HG03039 (cell line): ENCODE measurements around the gene ACRBP.
A peak's percentile ranks its signal among the peaks of the same experiment; 100 is the strongest.

Experiments used
- ATAC-seq: cut with Tn5 transposase; IDR thresholded peaks from one replicate; pipeline ENCODE4 v1.9.1; 2021; ENCODE audit warnings: mild to moderate bottlenecking, moderate library complexity; ENCODE audit not compliant: unreplicated experiment

ACRBP gene

GRCh38 chr12:6647083-6647604 is at the start of gene ACRBP:
ACRBP (minus strand) TSS chr12:6647432; CDS start chr12:6647366, 66 bp downstream.
- ATAC-seq, result no peak

GRCh38 chr12:6695313-6696045 is 48.2 kb upstream of the ACRBP start:
- no peak for ATAC-seq

- no peak for ATAC-seq
These were observed 47.5 kb upstream of the ACRBP start for GRCh38 chr12:6694701-6695100.

GRCh38 chr12:6693832-6694355 is 46.7 kb upstream of the ACRBP start:
- ATAC-seq, result no peak

GRCh38 chr12:6692888-6693287 is 45.7 kb upstream of the ACRBP start:
- no peak for ATAC-seq

GRCh38 chr12:6691473-6691872 is 44.2 kb upstream of the ACRBP start:
- ATAC-seq, result no peak

GRCh38 chr12:6688999-6689882 is 42.0 kb upstream of the ACRBP start, which contains the start of gene ZNF384:
ZNF384 (minus strand) TSS chr12:6689375; CDS start chr12:6679520, 9,855 bp downstream.
- ATAC-seq, result peak; percentile 68

- no peak for ATAC-seq
These were observed 41.3 kb upstream of the ACRBP start for GRCh38 chr12:6688543-6688998.

GRCh38 chr12:6685814-6686213 is 38.6 kb upstream of the ACRBP start:
- ATAC-seq, result no peak

- no peak for ATAC-seq
These were observed 37.4 kb upstream of the ACRBP start for GRCh38 chr12:6684609-6685008.

- ATAC-seq, result no peak
These were observed 29.7 kb upstream of the ACRBP start for GRCh38 chr12:6676962-6677361.

- ATAC-seq, result no peak
These were observed 24.9 kb upstream of the ACRBP start for GRCh38 chr12:6672143-6672542.

- no peak for ATAC-seq
These were observed 20.5 kb upstream of the ACRBP start for GRCh38 chr12:6667559-6668210.

- no peak for ATAC-seq
These were observed 19.0 kb upstream of the ACRBP start for GRCh38 chr12:6666211-6666610.

GRCh38 chr12:6664902-6665301 is 17.7 kb upstream of the ACRBP start:
- no peak for ATAC-seq

- ATAC-seq, result peak; percentile 92
These were observed 15.9 kb upstream of the ACRBP start, which contains the start of gene ING4 for GRCh38 chr12:6662906-6663742. ING4 (minus strand) TSS chr12:6663119; CDS start chr12:6663101, 18 bp downstream.

- no peak for ATAC-seq
These were observed 15.3 kb upstream of the ACRBP start for GRCh38 chr12:6662602-6662905.

- no peak for ATAC-seq
These were observed 6.8 kb upstream of the ACRBP start for GRCh38 chr12:6653987-6654386.

- ATAC-seq, result no peak
These were observed 6.1 kb upstream of the ACRBP start for GRCh38 chr12:6653342-6653741.

GRCh38 chr12:6652391-6652790 is 5.2 kb upstream of the ACRBP start:
- ATAC-seq, result no peak
